HepG2 (cell line): ENCODE data around the gene RAC3. TPM values are rescaled to one million over a fixed set of nuclear protein-coding genes. Genes with fewer than 3 reads are reported as not detected.

Experiments
- AKAP8 ChIP-seq: sonication (generic); formaldehyde crosslinking; IDR thresholded peaks from 2 replicates; pipeline ENCODE4 v1.5.1; 2020; ENCODE audit warnings: mild to moderate bottlenecking, missing genetic modification reagents
- ATF3 ChIP-seq: sonication (generic); formaldehyde crosslinking; IDR thresholded peaks from 2 replicates; pipeline ENCODE4 v1.4.0; 2020; ENCODE audit warnings: missing genetic modification reagents
- CBFB ChIP-seq: sonication (generic); formaldehyde crosslinking; IDR thresholded peaks from 2 replicates; pipeline ENCODE4 v1.4.0; 2020; ENCODE audit warnings: missing genetic modification reagents
- FOSL2 ChIP-seq: sonication (generic); formaldehyde crosslinking; IDR thresholded peaks from 2 replicates; pipeline ENCODE4 v1.4.0; 2020; ENCODE audit warnings: missing genetic modification reagents
- HNF1A ChIP-seq, 2 experiments: sonication (generic) in 1 of 2; formaldehyde crosslinking in 1 of 2; IDR thresholded peaks; 2 replicates each; pipeline versions ENCODE4 v1.4.0 to v1.6.1; 2016 to 2020; ENCODE audit warnings: borderline replicate concordance in 1 of 2, low read depth in 1 of 2, mild to moderate bottlenecking in 1 of 2, missing genetic modification reagents in 1 of 2
- HNRNPUL1 ChIP-seq: fragments of 200-400 bp; formaldehyde crosslinking; IDR thresholded peaks from 2 replicates; pipeline ENCODE4 v1.6.1; 2017; ENCODE audit warnings: low read depth, mild to moderate bottlenecking, low read length, moderate library complexity
- MATR3 ChIP-seq: sonication (generic); formaldehyde crosslinking; IDR thresholded peaks from 2 replicates; pipeline ENCODE4 v1.4.0; 2020; ENCODE audit warnings: missing genetic modification reagents
- NFKB2 ChIP-seq: sonication (generic); formaldehyde crosslinking; IDR thresholded peaks from 2 replicates; pipeline ENCODE4 v1.4.0; 2020; ENCODE audit warnings: missing genetic modification reagents, borderline replicate concordance
- NR2F2 ChIP-seq: IDR thresholded peaks from 2 replicates; pipeline ENCODE4 v1.6.1; 2012; ENCODE audit warnings: low read depth, inconsistent platforms, borderline replicate concordance
- PAXIP1 ChIP-seq: sonication (generic); formaldehyde crosslinking; conservative IDR thresholded peaks from 2 replicates; pipeline ENCODE4 v1.4.0; 2020; ENCODE audit warnings: mild to moderate bottlenecking, missing genetic modification reagents, moderate library complexity
- SOX5 ChIP-seq: IDR thresholded peaks from 2 replicates; pipeline ENCODE4 v1.6.1; 2016; ENCODE audit warnings: borderline replicate concordance
- STAT5B ChIP-seq: sonication (generic); formaldehyde crosslinking; IDR thresholded peaks from 2 replicates; pipeline ENCODE4 v1.4.0; 2020; ENCODE audit warnings: missing genetic modification reagents
- USF2 ChIP-seq, 2 experiments: sonication (generic) in 1 of 2; formaldehyde crosslinking in 1 of 2; IDR thresholded peaks; 2 replicates each; pipeline versions ENCODE4 v1.5.1 to v1.6.1; 2011 to 2020; ENCODE audit warnings: borderline replicate concordance in 1 of 2, low read depth in 1 of 2, low read length in 1 of 2, mild to moderate bottlenecking in 1 of 2, missing genetic modification reagents in 1 of 2, moderate library complexity in 1 of 2
- ZNF335 ChIP-seq: sonication (generic); formaldehyde crosslinking; IDR thresholded peaks from 2 replicates; pipeline ENCODE4 v1.4.0; 2020; ENCODE audit warnings: missing genetic modification reagents
- ZNF747 ChIP-seq: sonication (generic); formaldehyde crosslinking; IDR thresholded peaks from 2 replicates; pipeline ENCODE4 v1.8.1; 2023; ENCODE audit warnings: missing genetic modification reagents, mild to moderate bottlenecking, borderline replicate concordance
- polyA plus RNA-seq, 8 experiments: library from polyadenylated mRNA; depleted of rRNA in 3 of 8; stranded (reverse) in 7 of 8; unstranded in 1 of 8; fragments of >200 nt; fragmentation: Illumina TruSeq in 4 of 8; extraction: Trizol in 4 of 8; gene quantifications; 2 replicates each; pipeline versions ENCODE4 v1.2.1 to v1.2.3, GENCODE V29; 2011 to 2016; ENCODE audit warnings: low read depth in 4 of 8, missing spikeins in 1 of 8, mixed read lengths in 1 of 8; ENCODE audit not compliant: insufficient read depth in 1 of 8
- total RNA-seq, 5 experiments: library from RNA; depleted of rRNA; stranded (reverse); fragments of >200 nt; fragmentation: Illumina TruSeq; extraction: Trizol; gene quantifications; 2 replicates each; pipeline ENCODE4 v1.2.3, GENCODE V29; 2016; ENCODE audit warnings: low read depth in 1 of 5

Gene RAC3
- total and polyA plus RNA-seq, 2 of the 13 experiments (the other 11 are each of a cell fraction or from before 2014, with no cell fraction given): 10.5 to 21.3 TPM

GRCh38 chr17:82019690-82020571 is 11.5 kb upstream of the RAC3 start (continued):
- 0 out of 2 replicates have a peak, but pooled peaks have one; percentile 27 for TF ChIP-seq PAXIP1 (CRISPR knock-in tag)
- no peak for TF ChIP-seq USF2 (IDR thresholded peaks at IDR 0.05; ENCODE audit: low read depth, low read length)
- no peak for TF ChIP-seq USF2 (CRISPR knock-in tag; IDR thresholded peaks at IDR 0.05; ENCODE audit: borderline replicate concordance)
- no peak for TF ChIP-seq HNF1A (IDR thresholded peaks at IDR 0.05; ENCODE audit: low read depth)
- TF ChIP-seq HNF1A (CRISPR knock-in tag; IDR thresholded peaks at IDR 0.05; ENCODE audit: borderline replicate concordance): 0 out of 2 replicates have a peak, but pooled peaks have one; percentile 15
- TF ChIP-seq STAT5B: no peak
- TF ChIP-seq ZNF747 (CRISPR knock-in tag): peak; percentile 31; the same call in 1 of the 2 replicates
- TF ChIP-seq AKAP8: peak; percentile 21
- 0 out of 2 replicates have a peak, but pooled peaks have one; percentile 26 for TF ChIP-seq FOSL2
- peak; percentile 60 for TF ChIP-seq NFKB2 (CRISPR knock-in tag)
- no peak for TF ChIP-seq HNRNPUL1
- no peak; the same call in 1 of the 2 replicates for TF ChIP-seq NR2F2
- 0 out of 2 replicates have a peak, but pooled peaks have one; percentile 17 for TF ChIP-seq CBFB (CRISPR knock-in tag)
- no peak for TF ChIP-seq MATR3
- no peak for TF ChIP-seq ATF3 (CRISPR knock-in tag)
- TF ChIP-seq ZNF335: 0 out of 2 replicates have a peak, but pooled peaks have one; percentile 48
- TF ChIP-seq SOX5 (CRISPR knock-in tag): no peak
